Keratinocyte (primary cell): Measurements from ENCODE around the gene CACFD1. TPM values are rescaled to one million over a fixed set of nuclear protein-coding genes. Genes with fewer than 3 reads are reported as not detected.

Source experiments
- DNase-seq: peaks from one replicate; pipeline ENCODE4 v3.0.0-alpha.2; 2011; ENCODE audit warnings: low read depth, missing footprints, low spot score
- FAIRE-seq: peaks from 2 replicates; lab custom pipeline; 2011; peaks lifted over from hg19 to GRCh38; lab: Jason Lieb, UNC
- H2AFZ ChIP-seq: 2 replicates; pipeline ENCODE4 v1.6.0; 2012; ENCODE audit warnings: low read length, control low read depth, inconsistent platforms; ENCODE audit not compliant: control insufficient read depth
- H3K27ac ChIP-seq: 2 replicates; pipeline ENCODE4 v1.5.1; 2011; ENCODE audit warnings: low read length; ENCODE audit not compliant: control insufficient read depth, insufficient read depth
- H3K27me3 ChIP-seq: 3 replicates; pipeline ENCODE4 v1.6.0; 2011; ENCODE audit warnings: low read length; ENCODE audit not compliant: control insufficient read depth, insufficient read depth; ENCODE audit errors: extremely low read depth
- H3K36me3 ChIP-seq, 2 experiments: 2 replicates in 1 of 2; 3 replicates in 1 of 2; pipeline ENCODE4 v1.5.1; 2011; ENCODE audit warnings: low read length in 2 of 2, mild to moderate bottlenecking in 1 of 2; ENCODE audit not compliant: control insufficient read depth in 2 of 2, insufficient read depth in 2 of 2; ENCODE audit errors: extremely low read depth in 1 of 2
- H3K4me1 ChIP-seq: 3 replicates; pipeline ENCODE4 v1.5.1; 2011; ENCODE audit warnings: low read length; ENCODE audit not compliant: control insufficient read depth, insufficient read depth; ENCODE audit errors: extremely low read depth
- H3K4me2 ChIP-seq: 3 replicates; pipeline ENCODE4 v1.6.0; 2011; ENCODE audit warnings: low read depth, low read length; ENCODE audit not compliant: control insufficient read depth, insufficient read depth; ENCODE audit errors: extremely low read depth
- H3K4me3 ChIP-seq, 3 experiments: fragments of 200-600 bp in 1 of 3; sonication (generic) in 1 of 3; 2 replicates in 2 of 3; 3 replicates in 1 of 3; pipeline ENCODE4 v1.5.1; 2011 to 2016; ENCODE audit warnings: low read length in 3 of 3, mild to moderate bottlenecking in 3 of 3, control low read depth in 2 of 3, inconsistent platforms in 1 of 3, low read depth in 1 of 3, mixed read lengths in 1 of 3, mixed run types in 1 of 3, moderate library complexity in 1 of 3; ENCODE audit not compliant: control insufficient read depth in 2 of 3, insufficient read depth in 2 of 3; ENCODE audit errors: extremely low read depth in 1 of 3
- H3K79me2 ChIP-seq: 2 replicates; pipeline ENCODE4 v1.6.0; 2012; ENCODE audit warnings: low read length; ENCODE audit not compliant: control insufficient read depth, insufficient read depth
- H3K9ac ChIP-seq: 3 replicates; pipeline ENCODE4 v1.6.0; 2011; ENCODE audit warnings: low read length; ENCODE audit not compliant: control insufficient read depth, insufficient read depth; ENCODE audit errors: extremely low read depth
- H3K9me1 ChIP-seq: 3 replicates; pipeline ENCODE4 v1.6.0; 2011; ENCODE audit warnings: low read length; ENCODE audit not compliant: control insufficient read depth, insufficient read depth; ENCODE audit errors: extremely low read depth
- H3K9me3 ChIP-seq: 2 replicates; pipeline ENCODE4 v1.5.1; 2012; ENCODE audit warnings: low read depth, low read length; ENCODE audit not compliant: control insufficient read depth
- H4K20me1 ChIP-seq: 3 replicates; pipeline ENCODE4 v1.6.0; 2011; ENCODE audit warnings: low read length; ENCODE audit not compliant: control insufficient read depth, insufficient read depth; ENCODE audit errors: extremely low read depth
- CTCF ChIP-seq, 3 experiments: IDR thresholded peaks in 1 of 3; conservative IDR thresholded peaks in 1 of 3; optimal IDR thresholded peaks in 1 of 3; 2 replicates in 2 of 3; 3 replicates in 1 of 3; pipeline versions ENCODE3 to v1.5.1; 2011; ENCODE audit warnings: low read length in 3 of 3, mild to moderate bottlenecking in 3 of 3, moderate library complexity in 2 of 3, control low read depth in 1 of 3, inconsistent platforms in 1 of 3; ENCODE audit not compliant: insufficient read depth in 2 of 3; ENCODE audit errors: extremely low read depth in 1 of 3
- EZH2 ChIP-seq: IDR thresholded peaks from one replicate; pipeline ENCODE4 v1.6.1; 2012; ENCODE audit warnings: inconsistent platforms, mild to moderate bottlenecking, low read length, moderate library complexity
- dilution Hi-C: fragments of 300-500 bp; cut with MboI; formaldehyde crosslinking; loops from one replicate; pipeline ENCODE4 v1.7.0; 2020; ENCODE audit warnings: low sequenced_read_pairs; ENCODE audit not compliant: extremely low pct_ligation_motif_present
- polyA plus RNA-seq, 5 experiments: library from polyadenylated mRNA; depleted of rRNA in 3 of 5; stranded (reverse) in 3 of 5; stranded (forward) in 1 of 5; unstranded in 1 of 5; fragments of >200 nt; gene quantifications; 1 replicate in 1 of 5; 2 replicates in 3 of 5; 3 replicates in 1 of 5; pipeline versions ENCODE4 v1.2.1 to v1.2.3, GENCODE V29; 2011 to 2012; ENCODE audit warnings: missing spikeins in 2 of 5, low read depth in 1 of 5, low replicate concordance in 1 of 5

Gene CACFD1
- polyA plus RNA-seq, 1 donor (not counting 4 experiments of a cell fraction or from before 2014, with no cell fraction given) = 3.4 TPM

GRCh38 chr9:133457233-133457632 is 2.5 kb upstream of the CACFD1 start:
- Histone ChIP-seq H2AFZ (no peak overlapping the region), H4K20me1 (no peaks in the 10 kb centered on the region), H3K4me2 (no peak overlapping the region), H3K4me1 (peaks cover 5% of the 10 kb centered on the region), H3K27me3 (peaks cover 7% of the 10 kb centered on the region), H3K4me3 (no peak overlapping the region), H3K9ac (no peak overlapping the region), H3K9me1 (peaks cover 4% of the 10 kb centered on the region), H3K79me2 (no peaks in the 10 kb centered on the region), H3K36me3 (no peaks in the 10 kb centered on the region), H3K9me3 (no peaks in the 10 kb centered on the region), H3K27ac (no peak overlapping the region)
- FAIRE-seq (no peak), DNase-seq (no peak)
- dilution Hi-C loops = no loop called here
- TF ChIP-seq EZH2 (no peak), CTCF (optimal IDR thresholded peaks at IDR 0.05 in 1 of 3, IDR thresholded peaks at IDR 0.05 in 1 of 3, conservative IDR thresholded peaks at IDR 0.05 in 1 of 3; ENCODE audit: extremely low read depth in 1 of 3, insufficient read depth in 2 of 3, low read length in 3 of 3) (no peak)

GRCh38 chr9:133457748-133458147 is 2.0 kb upstream of the CACFD1 start:
- Histone ChIP-seq H3K36me3 (no peaks in the 10 kb centered on the region), H3K9me3 (no peaks in the 10 kb centered on the region), H3K9ac (no peak overlapping the region), H3K9me1 (peaks cover 4% of the 10 kb centered on the region), H3K27ac (no peak overlapping the region), H3K79me2 (no peaks in the 10 kb centered on the region), H3K27me3 (peaks cover 7% of the 10 kb centered on the region), H3K4me2 (no peak overlapping the region), H4K20me1 (no peaks in the 10 kb centered on the region), H3K4me1 (peaks cover 5% of the 10 kb centered on the region), H2AFZ (no peak overlapping the region), H3K4me3 (no peak overlapping the region)
- TF ChIP-seq CTCF (optimal IDR thresholded peaks at IDR 0.05 in 1 of 3, IDR thresholded peaks at IDR 0.05 in 1 of 3, conservative IDR thresholded peaks at IDR 0.05 in 1 of 3; ENCODE audit: extremely low read depth in 1 of 3, insufficient read depth in 2 of 3, low read length in 3 of 3) (no peak), EZH2 (no peak)
- no peak for DNase-seq
- dilution Hi-C loops = no loop called here
- no peak for FAIRE-seq
